A549 treated with DMSO at 1 μM for 4 hours (cell line): ENCODE measurements around the gene RNF180. TPM values are rescaled to one million over a fixed set of nuclear protein-coding genes. Genes with fewer than 3 reads are reported as not detected.

Experiments used
- total RNA-seq: library from RNA; stranded (reverse); fragments of 200-300 nt; extraction: Qiagen RNA extraction; gene quantifications from 5 replicates; pipeline ENCODE4 v1.2.3, GENCODE V29; 2022; ENCODE audit warnings: low read depth

RNF180 gene, protein sequence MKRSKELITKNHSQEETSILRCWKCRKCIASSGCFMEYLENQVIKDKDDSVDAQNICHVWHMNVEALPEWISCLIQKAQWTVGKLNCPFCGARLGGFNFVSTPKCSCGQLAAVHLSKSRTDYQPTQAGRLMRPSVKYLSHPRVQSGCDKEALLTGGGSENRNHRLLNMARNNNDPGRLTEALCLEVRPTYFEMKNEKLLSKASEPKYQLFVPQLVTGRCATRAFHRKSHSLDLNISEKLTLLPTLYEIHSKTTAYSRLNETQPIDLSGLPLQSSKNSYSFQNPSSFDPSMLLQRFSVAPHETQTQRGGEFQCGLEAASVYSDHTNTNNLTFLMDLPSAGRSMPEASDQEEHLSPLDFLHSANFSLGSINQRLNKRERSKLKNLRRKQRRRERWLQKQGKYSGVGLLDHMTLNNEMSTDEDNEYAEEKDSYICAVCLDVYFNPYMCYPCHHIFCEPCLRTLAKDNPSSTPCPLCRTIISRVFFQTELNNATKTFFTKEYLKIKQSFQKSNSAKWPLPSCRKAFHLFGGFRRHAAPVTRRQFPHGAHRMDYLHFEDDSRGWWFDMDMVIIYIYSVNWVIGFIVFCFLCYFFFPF
- 0.12 to 0.60 TPM (median 0.41 TPM) in 5 replicates for total RNA-seq

DNA sequence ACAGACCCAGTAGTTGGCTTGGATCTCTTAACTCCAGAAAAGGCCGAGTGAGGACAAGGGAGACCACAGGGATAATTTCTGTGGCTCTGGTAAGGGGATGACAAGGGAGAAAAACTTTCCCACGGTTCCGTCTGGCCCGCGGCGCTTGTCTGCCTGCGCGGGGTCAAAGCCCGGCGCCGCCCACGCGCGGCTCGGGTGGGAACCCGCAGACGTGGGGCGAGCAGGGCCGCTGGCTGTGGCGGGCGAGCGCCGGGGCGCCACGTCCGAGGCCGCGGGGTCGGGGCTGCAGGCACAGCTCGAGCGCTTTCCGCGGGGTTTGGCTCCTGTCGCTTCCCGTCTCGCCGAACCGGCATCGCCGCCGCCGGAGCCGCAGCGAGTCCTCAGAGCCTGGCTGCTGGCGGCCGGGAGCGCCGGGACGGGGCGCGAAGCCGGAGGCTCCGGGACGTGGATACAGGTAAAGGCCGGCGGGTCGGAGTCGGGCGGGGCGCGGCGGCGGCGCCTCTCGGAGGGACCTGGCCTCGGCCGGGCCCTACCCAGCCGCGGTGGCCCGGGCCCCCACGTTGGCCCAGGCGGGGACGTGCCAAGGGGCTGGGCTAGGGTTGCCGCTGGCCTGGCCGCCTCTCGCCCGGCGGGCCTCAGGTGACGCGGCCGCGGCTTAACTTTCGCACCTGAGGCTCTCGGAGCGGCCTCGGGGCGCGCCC is at the start of gene RNF180:
RNF180 (plus strand) TSS at position 344 of the 701 bp plus-strand sequence. CDS start 34,965 bp downstream, outside the sequence.

Other genes with a start within 250 kb of the RNF180 start
- gene HTR1A, start 203.4 kb upstream of the RNF180 start, total RNA-seq, result not detected in 5 replicates